GM19025 (cell line): ENCODE data around the gene MED12L.

Experiments
- ATAC-seq: cut with Tn5 transposase; IDR thresholded peaks from one replicate; pipeline ENCODE4 v1.9.1; 2021; ENCODE audit warnings: mild to moderate bottlenecking, low read depth, moderate library complexity; ENCODE audit not compliant: unreplicated experiment

The MED12L gene

DNA sequence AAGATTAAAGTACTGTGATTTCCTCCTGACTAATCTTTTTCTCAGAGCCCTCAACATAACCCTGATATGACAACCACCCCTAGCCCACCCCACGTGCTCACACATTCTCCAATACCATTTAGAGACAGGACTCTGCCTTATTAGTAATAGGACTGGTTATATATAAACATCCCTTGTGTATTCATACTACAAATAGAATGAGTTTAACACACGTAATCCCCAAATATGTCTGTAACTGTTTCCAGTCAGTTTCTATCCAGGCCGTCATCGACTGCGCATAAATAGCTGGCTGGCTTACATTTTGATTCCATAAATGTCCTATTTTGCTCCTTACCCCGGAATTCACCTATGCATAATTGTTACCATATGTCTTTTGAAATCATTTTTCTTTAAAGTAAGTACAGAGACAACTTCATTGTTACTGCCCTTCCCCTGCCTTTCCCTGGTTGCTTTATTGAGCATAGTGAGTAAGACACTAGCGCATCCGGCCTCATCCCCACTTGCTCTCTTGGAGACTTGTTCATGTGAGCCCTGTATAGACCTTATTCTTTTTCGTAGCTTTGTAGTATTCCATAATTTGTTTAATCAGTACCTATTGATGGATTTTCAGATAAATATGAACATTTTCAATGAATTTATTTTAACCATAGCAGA is 196.3 kb downstream of the MED12L start:
- no peak for ATAC-seq

DNA sequence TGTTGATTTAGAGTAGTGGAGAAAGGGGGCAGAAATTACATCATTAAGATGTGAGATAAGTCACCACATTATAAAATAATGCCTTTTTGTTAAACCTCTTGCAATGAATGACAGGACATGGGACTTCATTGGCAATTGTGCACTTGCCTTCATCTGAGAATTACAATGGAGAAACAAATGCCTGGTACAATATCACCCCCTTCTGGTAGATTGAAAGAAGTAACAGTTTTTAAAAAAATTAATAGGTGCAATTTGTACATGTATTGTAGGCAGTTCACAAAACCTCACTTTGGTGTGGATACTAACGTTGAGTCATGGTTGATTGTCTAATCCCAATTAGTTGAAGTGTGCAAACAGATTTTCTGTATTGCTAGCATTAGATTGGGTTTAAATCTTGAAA is 197.5 kb downstream of the MED12L start:
- ATAC-seq, result no peak

DNA sequence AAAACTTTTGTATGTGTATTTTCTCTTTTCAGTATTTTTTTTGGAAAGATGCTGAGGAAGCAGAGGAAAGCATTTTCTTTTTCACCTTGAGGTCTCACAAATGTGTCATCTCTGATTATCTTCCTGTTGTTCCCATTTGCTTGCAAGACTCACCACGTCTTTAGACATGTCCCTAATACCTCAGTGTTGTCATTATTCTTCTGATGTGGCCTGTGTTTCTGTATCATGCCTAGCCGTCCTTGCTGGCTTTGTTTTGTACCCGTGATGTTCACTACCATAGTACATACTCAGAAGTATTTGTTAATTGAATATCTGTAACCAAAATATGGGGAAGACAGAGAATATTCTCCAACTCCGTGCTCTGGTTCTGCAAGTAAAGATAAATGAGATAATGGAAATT is 197.9 kb downstream of the MED12L start:
- no peak for ATAC-seq

DNA sequence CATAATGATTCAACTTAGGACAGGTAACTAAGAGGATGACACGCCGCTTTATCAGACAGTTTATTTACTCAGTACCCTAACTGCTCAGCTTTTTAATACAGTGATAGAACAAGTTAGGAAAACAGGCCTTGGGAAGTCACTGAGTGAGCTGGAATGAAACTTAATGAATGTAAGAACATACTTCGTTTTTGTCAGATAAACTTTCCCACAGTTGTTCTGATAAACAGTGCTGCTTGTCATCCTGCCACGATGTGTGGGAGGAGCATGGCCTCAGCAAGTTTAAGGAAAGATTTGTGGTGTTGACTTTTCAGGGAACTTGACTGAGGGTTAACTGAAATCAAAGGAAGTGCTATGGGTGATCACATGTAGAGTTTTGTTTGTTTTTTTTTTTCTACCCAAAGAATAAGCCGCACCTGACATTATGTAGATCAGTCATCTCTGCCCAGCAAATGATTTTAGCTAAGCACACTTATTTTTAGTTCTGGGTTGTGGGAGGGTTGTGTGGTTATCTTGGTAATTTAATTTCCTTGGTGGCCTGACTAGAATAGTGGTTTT is 198.5 kb downstream of the MED12L start:
- ATAC-seq, result no peak

DNA sequence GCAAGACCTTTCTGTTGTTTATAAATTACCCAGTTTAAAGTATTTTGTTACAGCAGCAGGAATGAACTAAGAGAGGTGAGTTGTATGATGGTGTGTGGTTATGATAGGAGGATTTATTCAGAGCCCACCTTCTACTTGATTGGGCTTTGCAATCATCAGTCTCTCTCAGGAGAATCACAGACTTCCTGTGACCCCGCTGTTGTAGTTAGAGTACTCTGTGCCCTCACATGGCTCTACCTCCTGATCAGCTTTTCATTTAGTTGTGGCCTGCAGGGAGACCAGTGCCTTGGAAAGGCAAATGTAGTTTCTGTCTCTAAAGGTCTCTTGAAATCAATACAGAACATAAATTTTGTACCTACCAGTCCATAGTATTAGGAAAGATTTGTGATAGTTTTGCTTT is 200.5 kb downstream of the MED12L start:
- ATAC-seq, result no peak

DNA sequence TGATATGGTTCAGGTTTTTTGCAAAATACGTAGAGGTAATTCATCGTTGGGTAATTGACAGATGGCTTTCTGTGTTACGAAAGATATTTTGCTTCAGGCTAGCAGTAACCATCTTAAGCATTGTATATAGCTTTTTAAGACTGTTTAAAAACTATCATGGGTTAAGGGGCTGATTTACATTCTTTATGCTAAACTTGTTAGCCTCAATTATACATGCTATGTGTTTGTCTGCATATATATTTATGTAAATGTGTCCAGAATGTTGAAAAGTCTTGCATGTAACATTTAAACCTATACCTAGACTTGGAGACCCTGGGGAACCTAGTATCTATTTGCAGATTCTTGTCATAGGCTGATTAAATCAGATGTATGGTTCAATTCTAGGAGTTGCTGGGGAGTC is 204.0 kb downstream of the MED12L start:
- no peak for ATAC-seq

DNA sequence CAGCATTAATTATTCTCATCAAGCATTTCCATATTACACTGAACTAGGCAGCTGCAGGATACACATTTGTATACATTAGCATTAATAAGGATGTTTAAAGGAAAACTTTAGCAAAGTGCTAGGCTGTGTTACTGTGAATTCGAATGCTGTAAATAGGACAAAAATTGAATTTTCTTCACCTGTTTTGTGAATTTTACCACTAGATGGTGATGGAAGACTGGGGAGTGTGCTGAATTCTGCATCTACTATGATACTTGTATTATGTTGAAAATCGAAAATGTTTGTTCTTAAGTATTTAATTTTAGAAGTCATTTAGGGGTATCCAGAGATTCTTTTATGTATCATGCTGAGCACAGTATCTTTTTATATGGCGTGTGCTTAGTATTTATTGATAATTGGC is 205.2 kb downstream of the MED12L start:
- ATAC-seq, result no peak

DNA sequence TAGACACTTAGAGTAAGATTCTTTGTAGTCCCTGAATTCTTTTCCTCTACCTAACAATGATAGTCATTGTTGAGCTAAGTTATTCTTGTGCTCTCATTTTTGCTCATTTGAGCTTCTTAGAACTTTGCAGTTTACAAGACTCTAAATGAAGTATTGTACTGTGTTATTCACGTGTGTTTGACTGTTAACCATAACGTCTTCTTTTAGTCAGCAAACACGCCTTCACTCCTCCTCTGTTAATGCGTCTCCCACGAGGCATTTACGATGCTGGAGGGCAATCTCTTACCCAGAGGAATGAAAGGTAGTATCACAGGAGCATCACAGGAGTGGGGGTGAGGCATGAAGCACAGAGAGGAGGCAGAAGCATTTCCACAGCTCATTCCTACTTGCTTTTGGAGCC is 207.7 kb downstream of the MED12L start:
- ATAC-seq, result no peak

DNA sequence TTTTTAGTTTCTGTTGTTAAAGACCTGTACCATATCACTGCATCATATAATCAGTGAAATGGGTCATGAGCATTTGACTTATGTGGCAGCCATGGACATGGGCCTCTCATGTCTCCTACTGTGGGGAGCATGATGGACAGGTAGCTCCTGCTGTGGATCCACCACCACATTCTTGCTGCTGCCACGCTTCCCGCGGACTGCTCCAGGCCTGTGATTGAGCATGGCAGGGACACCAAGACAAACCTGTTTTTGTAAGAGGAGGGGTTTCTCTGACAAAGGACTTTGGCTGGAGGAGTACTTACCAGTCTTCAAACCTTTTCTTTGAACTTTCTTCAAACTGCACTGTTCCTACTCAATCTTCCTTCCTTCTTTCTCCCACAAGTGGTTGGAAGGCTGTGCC is 210.8 kb downstream of the MED12L start:
- ATAC-seq, result no peak

DNA sequence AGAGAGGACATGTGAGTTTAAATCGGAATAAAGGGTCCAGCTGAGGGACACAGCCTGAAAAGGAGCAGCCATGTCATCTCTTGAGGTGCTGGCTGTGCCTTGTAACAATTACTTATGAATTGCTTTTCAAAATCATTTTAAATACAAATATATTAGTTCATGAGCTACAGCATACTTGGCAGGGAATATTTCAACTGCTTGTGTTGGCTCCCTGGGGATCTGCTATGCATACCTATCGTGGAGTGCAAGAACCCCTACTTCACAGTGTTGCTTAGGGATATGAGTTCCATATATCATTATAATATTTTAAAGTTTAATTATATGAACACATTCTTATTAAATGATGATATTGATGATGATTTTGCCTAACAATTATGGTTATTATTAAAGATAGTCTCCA is 212.0 kb downstream of the MED12L start:
- no peak for ATAC-seq

DNA sequence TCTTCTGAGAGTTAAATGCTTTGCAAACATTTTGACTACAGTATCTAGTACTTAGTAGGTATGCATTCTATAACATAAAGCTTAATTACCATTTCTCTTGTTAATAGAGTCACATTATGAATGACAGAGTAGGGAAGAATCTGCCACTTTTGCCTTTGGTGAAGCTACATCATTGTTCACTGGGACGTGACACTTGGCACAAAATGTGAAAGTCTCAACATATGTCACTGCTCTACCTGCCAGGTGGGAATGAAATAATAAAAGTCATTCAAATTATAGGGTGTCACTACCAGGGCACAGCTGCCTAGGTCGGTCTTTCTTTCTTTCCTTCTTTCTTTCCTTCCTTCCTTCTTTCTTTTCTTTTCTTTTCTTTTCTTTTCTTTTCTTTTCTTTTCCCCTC is 213.5 kb downstream of the MED12L start:
- ATAC-seq, result no peak

DNA sequence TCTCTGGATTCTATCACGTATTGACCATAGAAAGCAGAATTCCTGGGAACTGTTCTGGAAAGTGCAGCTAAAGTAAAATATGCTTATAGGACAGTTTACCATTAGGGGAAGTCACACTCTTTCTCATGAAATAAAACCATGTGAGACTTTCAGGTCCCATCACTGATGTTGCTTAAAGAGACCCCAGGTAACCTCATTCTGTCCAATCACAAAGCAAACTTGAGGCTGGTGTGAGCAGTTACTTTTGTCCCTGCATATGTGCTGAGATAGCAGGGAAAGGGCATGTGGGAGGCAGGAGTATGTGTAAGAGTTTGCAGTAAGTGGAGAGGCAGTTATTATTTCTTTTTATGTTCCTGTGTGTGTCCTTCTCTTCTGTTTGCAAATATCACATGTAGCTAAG is 215.1 kb downstream of the MED12L start:
- ATAC-seq, result no peak

DNA sequence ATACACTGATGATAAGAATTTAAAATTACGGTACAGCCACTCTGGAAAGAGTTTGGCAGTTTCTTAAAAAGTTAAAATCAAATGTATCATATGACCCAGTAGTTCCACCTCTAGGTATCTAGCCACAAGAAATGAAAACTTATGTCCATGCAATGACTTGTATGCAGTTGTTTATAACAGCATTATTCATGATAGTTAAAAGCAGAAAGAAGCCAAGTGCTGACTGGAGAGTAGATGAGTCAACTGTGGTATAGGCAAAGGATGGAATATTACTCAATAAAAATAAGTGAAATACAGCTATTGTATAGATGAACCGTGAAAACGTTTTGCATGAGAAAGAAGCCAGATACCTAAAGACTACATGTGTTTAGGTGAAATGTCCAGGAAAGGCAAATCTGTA is 216.3 kb downstream of the MED12L start:
- ATAC-seq, result no peak

DNA sequence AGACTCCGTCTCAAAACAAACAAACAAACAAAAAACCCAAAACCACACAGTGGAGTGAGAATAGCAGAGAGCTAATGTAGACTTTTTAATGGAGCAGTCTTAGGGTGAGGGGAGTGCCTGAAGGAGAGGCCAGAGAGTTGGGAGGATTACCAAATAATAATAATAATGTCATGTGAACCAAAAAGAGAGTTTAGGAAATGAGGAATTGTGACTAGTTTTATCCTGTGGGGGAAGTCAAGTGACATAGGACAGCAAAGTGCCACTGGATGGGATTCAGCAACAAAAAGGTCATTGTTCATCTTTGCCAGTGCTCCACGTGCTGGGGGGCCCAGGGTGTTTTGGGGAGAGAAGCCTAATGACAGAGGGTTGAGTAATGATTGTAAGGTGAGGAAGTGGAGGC is 218.3 kb downstream of the MED12L start:
- ATAC-seq, result no peak

DNA sequence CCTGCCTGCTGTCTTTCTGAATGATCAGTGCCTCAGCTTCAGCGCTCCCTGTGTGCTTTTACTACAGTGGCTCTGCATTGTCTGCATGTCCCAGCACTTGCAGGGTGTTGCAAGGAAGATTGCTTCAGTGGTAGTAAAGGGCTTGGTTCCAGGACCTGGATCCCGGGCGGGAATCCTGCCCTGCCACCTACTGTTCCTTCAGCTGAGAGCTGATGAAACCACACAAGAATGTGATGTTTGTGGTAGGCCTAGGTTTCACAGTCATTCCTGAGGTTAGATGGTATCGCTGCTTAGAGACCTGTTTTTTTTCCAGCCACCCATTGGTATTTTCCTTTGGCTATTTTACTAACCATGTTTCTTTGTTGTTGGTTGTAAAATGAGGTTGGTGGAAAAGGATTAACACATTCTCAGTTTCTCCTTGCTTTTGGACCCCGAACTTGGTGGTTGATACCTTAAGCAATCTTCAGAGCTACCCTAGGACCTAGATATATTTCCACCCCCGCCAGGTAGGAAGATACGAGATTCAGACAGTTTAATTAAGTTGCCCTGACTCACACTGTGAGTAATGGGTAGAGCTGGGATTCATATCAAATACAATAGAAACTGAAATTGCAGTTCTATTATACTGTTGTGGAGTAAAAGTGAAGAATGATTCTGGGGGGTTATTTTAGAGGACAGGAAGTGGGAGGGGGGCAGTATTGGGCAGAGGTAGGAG is 219.8 kb downstream of the MED12L start:
- ATAC-seq, result no peak

DNA sequence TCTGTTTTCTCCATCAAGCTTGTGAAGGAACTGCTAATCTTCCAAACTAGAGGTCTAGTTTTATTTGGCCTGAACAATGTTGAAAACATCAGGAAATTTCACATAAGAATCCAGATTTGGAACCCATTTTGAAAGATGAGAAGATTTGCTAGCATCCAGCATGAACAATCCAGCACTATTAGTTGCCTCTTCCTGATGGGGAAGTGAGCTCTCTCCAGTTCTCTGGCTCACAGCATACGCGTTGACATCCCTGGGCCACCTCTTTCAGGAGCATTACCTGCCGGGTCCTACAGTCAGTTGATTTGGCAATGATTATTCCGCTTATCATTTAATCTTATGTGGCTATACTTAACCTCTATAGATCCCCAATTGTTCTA is 220.3 kb downstream of the MED12L start:
- no peak for ATAC-seq

DNA sequence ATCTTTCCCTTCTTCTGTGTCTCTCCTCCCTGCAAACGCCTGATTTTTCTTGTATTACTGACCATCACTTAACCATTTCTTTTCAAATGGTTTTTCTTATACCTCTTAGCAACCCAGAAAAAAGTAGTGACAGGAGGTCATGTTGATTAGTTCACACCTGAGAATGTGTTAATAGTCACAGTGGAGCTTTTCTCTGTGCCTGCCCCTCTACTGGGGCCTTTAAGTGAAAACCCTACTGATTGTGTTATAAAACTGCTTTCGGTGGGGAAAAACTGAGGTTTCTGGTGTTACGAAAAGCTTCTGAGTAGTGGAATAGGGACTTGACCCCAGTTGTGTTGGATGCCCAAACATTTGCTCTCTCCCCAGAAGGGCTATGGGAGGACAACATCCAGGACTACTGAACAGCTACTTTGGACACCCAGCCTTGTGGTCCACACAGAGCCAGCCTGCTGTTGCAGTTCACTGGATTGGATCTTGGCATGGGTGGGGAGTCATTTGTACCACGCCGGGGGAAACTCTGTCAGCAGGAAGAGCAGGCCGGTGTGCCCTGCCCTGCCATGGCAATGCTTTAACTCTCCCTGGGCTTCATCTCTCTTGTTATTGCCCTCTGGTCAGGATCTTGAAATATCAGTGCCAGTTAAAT is 220.8 kb downstream of the MED12L start:
- ATAC-seq, result no peak

DNA sequence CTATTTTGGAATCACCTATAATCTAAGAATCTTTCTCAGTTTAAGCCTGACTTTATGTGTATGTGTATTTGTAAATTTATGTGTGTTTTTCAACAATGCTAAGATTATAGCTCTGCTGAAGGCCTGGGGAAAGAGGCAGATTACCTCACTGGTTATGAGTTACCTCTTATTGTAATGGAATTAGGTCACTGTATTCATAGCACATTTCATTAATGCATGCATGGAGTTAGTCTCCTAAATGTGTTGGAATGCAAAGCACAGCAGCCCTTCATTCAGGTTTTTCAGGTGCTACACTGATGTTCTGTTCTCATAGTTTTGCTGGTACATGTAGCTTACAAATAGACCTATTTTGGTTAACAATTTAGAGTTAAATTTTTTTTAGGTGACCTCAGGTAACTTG is 221.7 kb downstream of the MED12L start:
- no peak for ATAC-seq

DNA sequence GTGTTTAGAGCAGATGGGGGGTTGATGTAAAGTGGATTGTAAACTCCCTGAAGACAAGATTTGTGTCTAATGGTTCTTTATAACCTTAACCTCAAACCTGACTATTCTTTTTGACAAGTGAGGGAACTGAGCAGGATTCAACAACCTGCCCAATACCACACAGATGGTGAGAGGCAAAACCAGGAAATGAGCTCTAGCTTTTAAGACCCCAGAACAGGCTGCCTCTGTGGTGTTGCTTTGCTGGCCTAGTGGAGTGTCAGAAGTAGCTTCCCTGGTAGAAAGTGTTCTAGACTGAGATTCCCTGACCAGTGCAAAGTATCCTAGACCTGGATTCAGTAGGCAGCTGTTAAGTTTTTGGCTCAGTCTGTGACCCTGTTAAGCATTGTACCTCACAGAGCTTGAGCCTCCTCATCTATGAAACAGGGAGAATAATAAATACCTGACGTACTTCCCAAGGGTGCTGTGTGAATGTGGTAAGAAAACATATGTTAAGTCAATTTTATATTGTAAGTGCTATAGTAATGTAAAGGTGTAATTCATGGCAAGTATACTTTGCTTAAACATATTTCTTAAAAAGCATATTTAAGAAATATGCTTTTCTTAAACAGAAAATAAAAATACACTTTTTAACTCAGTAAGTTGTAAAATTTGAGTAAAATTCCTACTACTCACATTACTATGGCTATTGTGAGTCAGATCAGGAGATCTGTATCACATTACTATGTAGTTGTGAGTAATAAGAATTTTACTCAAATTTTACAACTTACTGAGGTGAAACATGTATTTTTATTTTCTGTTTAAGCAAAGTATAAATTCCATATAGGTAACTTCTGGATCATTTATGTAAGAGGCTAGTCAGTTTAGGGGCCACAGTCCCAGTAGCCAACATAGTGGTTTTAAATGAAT is 222.4 kb downstream of the MED12L start:
- ATAC-seq, result no peak

DNA sequence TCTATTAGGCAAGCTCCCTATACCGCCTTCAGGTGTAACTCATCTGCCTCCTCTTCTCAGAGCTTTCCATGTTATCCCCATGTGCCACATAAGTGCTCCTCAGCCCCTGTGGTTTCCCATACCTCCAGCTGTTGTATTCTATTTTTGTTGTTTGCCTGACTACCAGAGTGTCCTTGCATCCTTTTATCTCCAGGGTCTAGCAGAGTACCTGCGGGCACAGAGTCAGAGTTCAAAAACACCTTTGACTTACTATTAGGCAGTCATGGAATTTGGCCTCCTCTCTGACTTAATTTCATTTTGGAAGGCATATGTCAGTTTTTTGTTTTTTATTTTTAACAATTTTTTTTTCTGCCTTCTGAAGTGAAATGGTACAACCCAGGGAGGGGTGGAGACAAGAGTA is 224.1 kb downstream of the MED12L start:
- no peak for ATAC-seq

DNA sequence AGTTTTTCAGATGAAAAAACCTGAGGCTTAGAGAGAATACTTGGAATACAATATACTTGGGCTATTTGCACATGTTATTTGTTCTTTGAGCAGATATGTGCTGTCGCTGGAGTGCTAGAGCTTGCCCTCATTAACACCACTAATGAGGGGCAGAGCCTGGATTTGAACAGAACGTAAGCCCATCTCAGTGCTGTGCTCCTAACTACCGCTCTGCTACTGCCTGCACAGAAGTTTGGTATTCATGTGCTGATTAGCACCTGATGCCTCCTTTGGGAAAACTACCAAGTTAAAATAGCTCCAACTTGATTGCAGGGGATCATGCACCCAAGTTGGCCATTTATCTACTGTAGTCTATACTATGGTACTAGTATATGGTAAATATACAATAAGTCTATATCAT is 227.5 kb downstream of the MED12L start:
- no peak for ATAC-seq
